IMR-90 (cell line): ENCODE measurements around the gene UNKL. TPM values are rescaled to one million over a fixed set of nuclear protein-coding genes. Genes with fewer than 3 reads are reported as not detected.

ENCODE experiments used
- ATAC-seq: fragments of 200-7000 bp; cut with Tn5 transposase; 2 replicates; pipeline ENCODE4 v1.9.1; 2020; ENCODE audit warnings: low read depth, mild to moderate bottlenecking, moderate library complexity
- BruUV-seq: library from RNA; stranded (reverse); fragments of 400-500 nt; replicated peaks from 2 replicates; lab custom pipeline; 2021; lab: Mats Ljungman, UMichigan
- CTCF ChIA-PET: fragments of 300-600 bp; formaldehyde crosslinking; extraction: SDS; loops from one replicate; lab custom pipeline; 2021; ENCODE audit warnings: antibody characterized with exemption; lab: Yijun Ruan, JAX
- POLR2A ChIA-PET: fragments of 300-600 bp; sonication (Branson Sonifier 250); formaldehyde crosslinking; loops from one replicate; lab custom pipeline; 2022; ENCODE audit warnings: antibody characterized with exemption; ENCODE audit not compliant: unreplicated experiment; lab: Charles Lee
- DNase-seq: peaks from one replicate; pipeline ENCODE4 v3.0.0; 2013
- H2AFZ ChIP-seq: replicated peaks from 2 replicates; pipeline ENCODE3; 2013; ENCODE audit warnings: low read length, mild to moderate bottlenecking; ENCODE audit not compliant: poor library complexity
- H2AK5ac ChIP-seq: 2 replicates; pipeline ENCODE4 v1.6.1; 2013; ENCODE audit warnings: low read depth, low read length, inconsistent platforms
- H2AK9ac ChIP-seq: replicated peaks from 2 replicates; pipeline ENCODE3; 2013; ENCODE audit warnings: mild to moderate bottlenecking, low read depth, low read length, moderate library complexity; ENCODE audit not compliant: poor library complexity
- H2BK120ac ChIP-seq: 2 replicates; pipeline ENCODE4 v1.6.1; 2013; ENCODE audit warnings: low read depth, low read length, inconsistent platforms
- H2BK15ac ChIP-seq: 3 replicates; pipeline ENCODE4 v1.6.1; 2013; ENCODE audit warnings: low read depth, low read length, inconsistent platforms
- H2BK20ac ChIP-seq: 2 replicates; pipeline ENCODE4 v1.6.1; 2013; ENCODE audit warnings: low read depth, mild to moderate bottlenecking, inconsistent platforms, low read length, moderate library complexity
- H2BK5ac ChIP-seq: 2 replicates; pipeline ENCODE4 v1.6.1; 2013; ENCODE audit warnings: mild to moderate bottlenecking, low read depth, low read length, inconsistent platforms; ENCODE audit not compliant: poor library complexity, severe bottlenecking
- H3K14ac ChIP-seq: replicated peaks from 2 replicates; pipeline ENCODE4 v1.6.1; 2013; ENCODE audit warnings: low read depth, low read length, inconsistent platforms
- H3K18ac ChIP-seq: 2 replicates; pipeline ENCODE4 v1.6.1; 2013; ENCODE audit warnings: low read depth, low read length, control low read depth
- H3K23ac ChIP-seq: 2 replicates; pipeline ENCODE4 v1.6.1; 2013; ENCODE audit warnings: low read depth, low read length, inconsistent platforms
- H3K27ac ChIP-seq: 2 replicates; pipeline ENCODE4 v1.5.1; 2013; ENCODE audit warnings: mild to moderate bottlenecking, control low read depth, low read length; ENCODE audit not compliant: insufficient read depth
- H3K27me3 ChIP-seq: 2 replicates; pipeline ENCODE4 v1.6.1; 2013; ENCODE audit warnings: low read length; ENCODE audit not compliant: control insufficient read depth, insufficient read depth
- H3K36me3 ChIP-seq: 2 replicates; pipeline ENCODE4 v1.6.1; 2013; ENCODE audit warnings: low read length, mixed read lengths; ENCODE audit not compliant: control insufficient read depth, insufficient read depth
- H3K4ac ChIP-seq: 2 replicates; pipeline ENCODE4 v1.6.1; 2013; ENCODE audit warnings: low read depth, low read length, inconsistent platforms
- H3K4me1 ChIP-seq: 2 replicates; pipeline ENCODE4 v1.6.1; 2013; ENCODE audit warnings: low read length, mixed read lengths; ENCODE audit not compliant: control insufficient read depth, insufficient read depth
- H3K4me2 ChIP-seq: 2 replicates; pipeline ENCODE4 v1.6.1; 2013; ENCODE audit warnings: low read depth, mild to moderate bottlenecking, control low read depth, low read length, moderate library complexity
- H3K4me3 ChIP-seq: 2 replicates; pipeline ENCODE4 v1.5.1; 2013; ENCODE audit warnings: low read depth, mild to moderate bottlenecking, control low read depth, low read length, moderate library complexity; ENCODE audit not compliant: insufficient read depth
- H3K56ac ChIP-seq: 2 replicates; pipeline ENCODE4 v1.6.1; 2013; ENCODE audit warnings: low read length, inconsistent platforms; ENCODE audit not compliant: insufficient read depth; ENCODE audit errors: extremely low read depth
- H3K79me1 ChIP-seq, 2 experiments: 2 replicates each; pipeline ENCODE4 v1.6.1; 2013; ENCODE audit warnings: low read length in 2 of 2, inconsistent platforms in 1 of 2, low read depth in 1 of 2
- H3K9ac ChIP-seq: 2 replicates; pipeline ENCODE4 v1.6.1; 2013; ENCODE audit warnings: low read depth, low read length, control low read depth
- H3K9me1 ChIP-seq: 2 replicates; pipeline ENCODE4 v1.6.1; 2013; ENCODE audit warnings: low read length, inconsistent platforms; ENCODE audit not compliant: insufficient read depth
- H3K9me3 ChIP-seq: 2 replicates; pipeline ENCODE4 v1.6.1; 2013; ENCODE audit warnings: low read length; ENCODE audit not compliant: control insufficient read depth, insufficient read depth
- H4K20me1 ChIP-seq: 2 replicates; pipeline ENCODE4 v1.6.1; 2013; ENCODE audit warnings: low read length, inconsistent platforms; ENCODE audit not compliant: insufficient read depth
- H4K5ac ChIP-seq: 2 replicates; pipeline ENCODE4 v1.6.1; 2013; ENCODE audit warnings: mild to moderate bottlenecking, low read depth, low read length, control low read depth
- H4K8ac ChIP-seq, 2 experiments: 2 replicates each; pipeline ENCODE4 v1.6.1; 2013; ENCODE audit warnings: low read depth in 2 of 2, low read length in 2 of 2, control low read depth in 1 of 2, inconsistent platforms in 1 of 2
- H4K91ac ChIP-seq: 2 replicates; pipeline ENCODE4 v1.6.1; 2013; ENCODE audit warnings: low read depth, low read length, inconsistent platforms; ENCODE audit not compliant: insufficient read depth
- BHLHE40 ChIP-seq: fragments of 150-350 bp; IDR thresholded peaks from 2 replicates; pipeline ENCODE4 v1.6.1; 2016; ENCODE audit warnings: mild to moderate bottlenecking, low read depth, low read length
- CTCF ChIP-seq: conservative IDR thresholded peaks from 2 replicates; pipeline ENCODE4 v1.5.1; 2012; ENCODE audit warnings: mild to moderate bottlenecking, low read depth, low read length, improper control_type of control experiment
- MAZ ChIP-seq: IDR thresholded peaks from 2 replicates; pipeline ENCODE4 v1.6.1; 2012; ENCODE audit warnings: low read depth, mild to moderate bottlenecking, low read length, improper control_type of control experiment, moderate library complexity, borderline replicate concordance
- RCOR1 ChIP-seq: IDR thresholded peaks from 2 replicates; pipeline ENCODE4 v1.6.1; 2012; ENCODE audit warnings: mild to moderate bottlenecking, low read length, improper control_type of control experiment; ENCODE audit not compliant: insufficient replicate concordance
- WGBS, 2 experiments: methylation state at CpG; one replicate each; pipeline versions ENCODE4 v1.1.5 to v1.1.7; 2013; ENCODE audit warnings: missing lambda C conversion rate in 2 of 2; ENCODE audit not compliant: insufficient read length in 1 of 2; ENCODE audit errors: extremely low coverage in 2 of 2; 5-methylcytosine and 5-hydroxymethylcytosine counted together
- dilution Hi-C: fragments of 300-500 bp; cut with HindIII; formaldehyde crosslinking; loops from one replicate; pipeline ENCODE4 v1.14.3; 2018; ENCODE audit warnings: low sequenced_read_pairs; ENCODE audit not compliant: unreplicated experiment
- in situ Hi-C: fragments of 300-500 bp; cut with MboI; formaldehyde crosslinking; loops from 3 replicates; pipeline ENCODE4 v1.14.3; 2019; ENCODE audit warnings: low sequenced_read_pairs, inconsistent platforms, mixed read lengths
- intact Hi-C: fragments of 100-400 bp; cut with micrococcal nuclease; formaldehyde crosslinking; loops from 2 replicates; pipeline ENCODE4 v1.10.0; 2022
- polyA plus RNA-seq, 3 experiments: library from polyadenylated mRNA; depleted of rRNA; stranded (reverse); fragments of >200 nt; gene quantifications; 2 replicates each; pipeline ENCODE4 v1.2.3, GENCODE V29; 2012; ENCODE audit warnings: low replicate concordance in 1 of 3
- total RNA-seq: library from RNA; depleted of rRNA; stranded (reverse); fragments of >200 nt; gene quantifications from 2 replicates; pipeline ENCODE4 v1.2.3, GENCODE V29; 2012

Gene UNKL
- total and polyA plus RNA-seq, 2 of the 4 experiments (the other 2 are of a cell fraction), result 4.1 to 13.3 TPM

- in situ Hi-C loops (no loop called here), dilution Hi-C loops (no loop called here), intact Hi-C loops (no loop called here)
- TF ChIP-seq CTCF, result no peak
- no peak for TF ChIP-seq RCOR1
- no peak for TF ChIP-seq BHLHE40
- no peak for TF ChIP-seq MAZ
- Histone ChIP-seq H2AFZ (no peak overlapping the region), H2BK15ac (no peak overlapping the region), H3K18ac (no peak overlapping the region), H3K4me1 (no peaks in the 10 kb centered on the region), H3K27me3 (no peaks in the 10 kb centered on the region), H3K9me3 (no peaks in the 10 kb centered on the region), H2BK120ac (no peak overlapping the region), H2BK5ac (no peak overlapping the region), H3K23ac (no peak overlapping the region), H3K4me2 (no peak overlapping the region), H4K5ac (no peak overlapping the region), H4K91ac (no peak overlapping the region), H4K20me1 (no peaks in the 10 kb centered on the region), H4K8ac (no peak overlapping the region), H3K36me3 (peaks cover 37% of the 10 kb centered on the region), H2AK9ac (no peak overlapping the region), H3K4ac (no peak overlapping the region), H3K4me3 (no peak overlapping the region), H2BK20ac (no peak overlapping the region), H3K14ac (no peak overlapping the region), H3K27ac (no peak overlapping the region), H3K79me1 (no peaks in the 10 kb centered on the region; a peak in 1 of 4 replicates), H3K9me1 (0 out of 2 replicates have a peak, but pooled peaks cover 2% of the 10 kb centered on the region), H3K9ac (no peak overlapping the region), H3K56ac (no peak overlapping the region), H2AK5ac (no peak overlapping the region)
- POLR2A ChIA-PET, result no interaction called here
- no peak for DNase-seq
- CTCF ChIA-PET, result no interaction called here
- no CpG with 5 or more reads among the region's 17 CpGs for WGBS, 2 experiments
- no TSS peak for BruUV-seq
- no peak for ATAC-seq
These were observed 21.7 kb downstream of the UNKL start for GRCh38 chr16:1392826-1393225.
